ENCODE measurements around the gene POLDIP2. TPM values are rescaled to one million over a fixed set of nuclear protein-coding genes. Genes with fewer than 3 reads are reported as not detected.
A peak's percentile ranks its signal among the peaks of the same experiment; 100 is the strongest.

POLDIP2 gene
- polyA plus RNA-seq, 3 donors from 2014 or later: 79.0 to 134 (median 80.3) TPM

GRCh38 chr17:28384281-28385036, 27.1 kb upstream of the POLDIP2 start:
- Mint-ChIP-seq H3K4me3 (peak overlapping the region; percentile 91 to 95 (median 93)), H3K27ac (peak overlapping the region; percentile 49 to 89 (median 83)), H3K4me1 (peaks cover 25 to 33% of the 10 kb centered on the region in 2 donors), H3K27me3 (ENCODE audit: low read depth in 3 of 3) (peaks cover 2 to 7% (median 2%) of the 10 kb centered on the region in 3 donors), H3K36me3 (peaks cover 7 to 12% (median 10%) of the 10 kb centered on the region in 3 donors), H3K9me3 (peaks cover 0 to 2% (median 0%) of the 10 kb centered on the region in 6 donors)
- DNase-seq: peak; percentile 41 to 62 (median 56)

DNA sequence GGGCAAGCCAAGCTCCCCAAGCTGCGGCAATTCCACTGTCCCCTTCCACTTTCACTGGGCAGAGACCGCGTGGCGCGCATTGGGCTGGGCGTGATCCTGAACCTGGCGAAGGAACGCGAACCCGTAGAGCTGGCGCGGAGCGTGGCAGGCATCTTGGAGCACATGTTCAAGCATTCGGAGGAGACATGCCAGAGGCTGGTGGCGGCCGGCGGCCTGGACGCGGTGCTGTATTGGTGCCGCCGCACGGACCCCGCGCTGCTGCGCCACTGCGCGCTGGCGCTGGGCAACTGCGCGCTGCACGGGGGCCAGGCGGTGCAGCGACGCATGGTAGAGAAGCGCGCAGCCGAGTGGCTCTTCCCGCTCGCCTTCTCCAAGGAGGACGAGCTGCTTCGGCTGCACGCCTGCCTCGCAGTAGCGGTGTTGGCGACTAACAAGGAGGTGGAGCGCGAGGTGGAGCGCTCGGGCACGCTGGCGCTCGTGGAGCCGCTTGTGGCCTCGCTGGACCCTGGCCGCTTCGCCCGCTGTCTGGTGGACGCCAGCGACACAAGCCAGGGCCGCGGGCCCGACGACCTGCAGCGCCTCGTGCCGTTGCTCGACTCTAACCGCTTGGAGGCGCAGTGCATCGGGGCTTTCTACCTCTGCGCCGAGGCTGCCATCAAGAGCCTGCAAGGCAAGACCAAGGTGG, 24.0 kb upstream of the POLDIP2 start:
- peak overlapping the region in 3 of 5 donors; percentile 3 to 30 (median 14) for H3K4me3 Mint-ChIP-seq

DNA sequence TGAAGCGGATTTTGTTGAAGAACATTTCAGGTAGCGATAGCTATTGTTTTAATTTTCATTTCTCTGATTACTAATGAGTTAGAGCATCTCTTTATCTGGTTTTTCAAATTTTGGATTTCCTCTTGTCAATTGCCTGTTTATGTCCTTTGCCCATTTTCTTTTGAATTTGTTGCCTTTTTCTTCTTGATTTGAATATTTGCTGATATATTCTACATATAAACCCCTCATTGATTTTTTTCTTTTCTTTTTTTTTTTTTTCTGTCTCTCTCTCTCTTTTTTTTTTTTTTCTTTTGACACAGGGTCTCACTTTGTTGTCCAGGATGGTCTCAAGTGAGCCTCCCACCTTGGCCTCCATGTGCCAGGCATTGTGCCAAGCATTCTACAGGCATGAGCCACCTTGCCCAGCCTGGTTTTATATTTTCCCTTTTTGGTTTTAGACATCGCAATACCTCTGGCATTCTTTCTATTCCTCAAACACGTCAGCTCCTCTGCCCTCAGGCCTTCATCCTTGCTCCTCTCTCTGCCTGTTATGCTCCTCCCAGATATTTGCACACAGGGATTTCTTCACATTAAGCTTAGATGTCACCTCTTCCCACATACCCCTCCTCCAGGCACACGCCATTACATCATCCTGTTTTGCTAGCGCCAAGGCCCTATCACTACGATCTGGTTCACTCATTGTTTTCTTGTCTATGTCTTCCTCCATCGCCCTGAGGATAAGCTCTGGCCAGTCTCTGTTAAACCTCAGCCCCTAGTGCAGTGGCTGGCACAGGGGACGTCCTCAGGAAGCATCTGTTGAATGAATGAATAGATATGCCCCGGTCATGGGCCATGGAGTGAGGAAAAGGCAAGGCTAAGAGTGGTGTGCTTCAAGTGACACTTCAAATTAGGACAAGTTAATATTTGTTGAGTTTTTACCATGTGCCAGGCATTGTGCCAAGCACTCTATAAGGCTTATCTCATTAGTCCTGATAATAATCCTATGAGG, 22.8 kb upstream of the POLDIP2 start:
- H3K4me3 Mint-ChIP-seq: peak overlapping the region in 1 of 5 donors; percentile 27
- peaks cover 0 to 1% (median 0%) of the 10 kb centered on the region in 6 donors for H3K9me3 Mint-ChIP-seq
- H3K27ac Mint-ChIP-seq: no peak overlapping the region

More for the DNA sequence above, 24.0 kb upstream of the POLDIP2 start:
- H3K4me1 Mint-ChIP-seq: peaks cover 25 to 31% of the 10 kb centered on the region in 2 donors
- peaks cover 0 to 1% (median 0%) of the 10 kb centered on the region in 6 donors for H3K9me3 Mint-ChIP-seq
- DNase-seq: no peak
- peaks cover 4 to 7% (median 7%) of the 10 kb centered on the region in 3 donors for H3K36me3 Mint-ChIP-seq
- H3K27me3 Mint-ChIP-seq (ENCODE audit: low read depth in 3 of 3): peaks cover 2 to 7% (median 2%) of the 10 kb centered on the region in 3 donors
- no peak overlapping the region for H3K27ac Mint-ChIP-seq

GRCh38 chr17:28372945-28373274, 15.6 kb upstream of the POLDIP2 start:
- peaks cover 0 to 3% (median 0%) of the 10 kb centered on the region in 3 donors for H3K27me3 Mint-ChIP-seq (ENCODE audit: low read depth in 3 of 3)
- H3K4me3 Mint-ChIP-seq: peak overlapping the region; percentile 70 to 82 (median 74)

More for the DNA sequence above, 22.8 kb upstream of the POLDIP2 start:
- Mint-ChIP-seq H3K27me3 (ENCODE audit: low read depth in 3 of 3) (peaks cover 2 to 7% (median 2%) of the 10 kb centered on the region in 3 donors), H3K36me3 (peaks cover 4 to 7% (median 7%) of the 10 kb centered on the region in 3 donors), H3K4me1 (peaks cover 19 to 20% of the 10 kb centered on the region in 2 donors)
- DNase-seq: no peak

GRCh38 chr17:28372203-28372944, 15.0 kb upstream of the POLDIP2 start:
- Mint-ChIP-seq H3K4me1 (peaks cover 19 to 20% of the 10 kb centered on the region in 2 donors), H3K4me3 (peak overlapping the region; percentile 70 to 82 (median 74)), H3K27me3 (ENCODE audit: low read depth in 3 of 3) (peaks cover 0 to 3% (median 0%) of the 10 kb centered on the region in 3 donors), H3K27ac (peak overlapping the region in 4 of 6 donors; percentile 40 to 75 (median 60)), H3K9me3 (no peaks in the 10 kb centered on the region), H3K36me3 (peaks cover 0 to 3% (median 0%) of the 10 kb centered on the region in 3 donors)
- no peak for DNase-seq

More at GRCh38 chr17:28372945-28373274, 15.6 kb upstream of the POLDIP2 start:
- DNase-seq: no peak
- Mint-ChIP-seq H3K9me3 (no peaks in the 10 kb centered on the region), H3K4me1 (peaks cover 19 to 20% of the 10 kb centered on the region in 2 donors), H3K36me3 (peaks cover 0 to 3% (median 0%) of the 10 kb centered on the region in 3 donors), H3K27ac (peak overlapping the region in 4 of 6 donors; percentile 34 to 75 (median 52))

DNA sequence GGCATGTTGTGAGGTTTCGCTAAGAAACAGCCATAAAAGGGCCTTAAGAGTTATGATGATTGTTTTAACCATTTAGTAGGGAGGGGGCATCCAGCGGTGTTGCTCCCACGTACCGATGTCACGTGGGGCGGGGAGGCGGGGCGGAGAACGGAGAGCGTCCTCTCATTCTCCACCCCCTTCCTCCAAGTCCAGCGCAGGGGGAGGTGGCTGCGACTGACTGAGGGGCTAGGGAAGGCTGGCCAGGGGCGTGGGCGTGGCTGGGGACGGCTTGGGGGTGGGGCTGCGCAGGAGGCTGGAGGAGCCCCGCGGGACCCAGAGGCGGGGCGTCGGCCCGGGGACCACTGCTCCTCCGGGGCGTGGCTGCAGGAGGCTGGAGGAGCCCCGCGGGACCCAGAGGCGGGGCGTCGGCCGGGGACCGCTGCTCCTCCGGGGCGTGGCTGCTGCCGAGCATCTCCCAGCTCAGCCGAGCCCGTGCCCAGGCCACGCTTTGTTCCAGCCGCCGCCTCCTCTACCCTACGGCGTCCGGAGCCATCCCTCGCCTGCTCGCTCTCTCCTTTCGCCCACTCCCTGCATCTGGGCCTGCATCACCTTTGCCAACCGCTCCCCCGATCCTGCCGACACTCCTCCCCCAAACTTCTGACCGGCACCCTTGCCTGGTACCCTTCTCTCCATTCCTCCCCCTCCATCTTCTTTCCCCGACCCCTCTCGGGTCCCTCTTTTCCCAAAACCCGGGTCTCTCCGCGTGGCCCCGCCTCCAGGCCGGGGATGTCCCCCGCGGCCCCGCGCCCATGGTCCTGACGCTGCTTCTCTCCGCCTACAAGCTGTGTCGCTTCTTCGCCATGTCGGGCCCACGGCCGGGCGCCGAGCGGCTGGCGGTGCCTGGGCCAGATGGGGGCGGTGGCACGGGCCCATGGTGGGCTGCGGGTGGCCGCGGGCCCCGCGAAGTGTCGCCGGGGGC, 14.2 kb upstream of the POLDIP2 start, which contains the start of gene SARM1:
TSS of gene SARM1 (plus strand) at position 450 of the 958 bp plus-strand sequence. CDS start at position 789, 339 bp downstream.
- DNase-seq: peak; percentile 76 to 81 (median 77)
- peak within 1 kb of the TSS; percentile 89 to 96 (median 94) for H3K4me3 Mint-ChIP-seq
- peaks cover 19 to 20% of the 10 kb centered on the region in 2 donors for H3K4me1 Mint-ChIP-seq
- peaks cover 0 to 3% (median 0%) of the 10 kb centered on the region in 3 donors for H3K27me3 Mint-ChIP-seq (ENCODE audit: low read depth in 3 of 3)
- H3K9me3 Mint-ChIP-seq: no peaks in the 10 kb centered on the region
- peaks cover 0 to 3% (median 0%) of the 10 kb centered on the region in 3 donors for H3K36me3 Mint-ChIP-seq
- peak within 1 kb of the TSS; percentile 78 to 97 (median 90) for H3K27ac Mint-ChIP-seq

- H3K36me3 Mint-ChIP-seq: peaks cover 0 to 3% (median 0%) of the 10 kb centered on the region in 3 donors
- H3K4me1 Mint-ChIP-seq: peaks cover 19 to 20% of the 10 kb centered on the region in 2 donors
- peaks cover 0 to 3% (median 0%) of the 10 kb centered on the region in 3 donors for H3K27me3 Mint-ChIP-seq (ENCODE audit: low read depth in 3 of 3)
- H3K27ac Mint-ChIP-seq: peak overlapping the region; percentile 78 to 97 (median 90)
- peak overlapping the region; percentile 89 to 96 (median 94) for H3K4me3 Mint-ChIP-seq
- DNase-seq: no peak
- H3K9me3 Mint-ChIP-seq: no peaks in the 10 kb centered on the region
Observed at GRCh38 chr17:28370744-28371103, 13.4 kb upstream of the POLDIP2 start.

DNA sequence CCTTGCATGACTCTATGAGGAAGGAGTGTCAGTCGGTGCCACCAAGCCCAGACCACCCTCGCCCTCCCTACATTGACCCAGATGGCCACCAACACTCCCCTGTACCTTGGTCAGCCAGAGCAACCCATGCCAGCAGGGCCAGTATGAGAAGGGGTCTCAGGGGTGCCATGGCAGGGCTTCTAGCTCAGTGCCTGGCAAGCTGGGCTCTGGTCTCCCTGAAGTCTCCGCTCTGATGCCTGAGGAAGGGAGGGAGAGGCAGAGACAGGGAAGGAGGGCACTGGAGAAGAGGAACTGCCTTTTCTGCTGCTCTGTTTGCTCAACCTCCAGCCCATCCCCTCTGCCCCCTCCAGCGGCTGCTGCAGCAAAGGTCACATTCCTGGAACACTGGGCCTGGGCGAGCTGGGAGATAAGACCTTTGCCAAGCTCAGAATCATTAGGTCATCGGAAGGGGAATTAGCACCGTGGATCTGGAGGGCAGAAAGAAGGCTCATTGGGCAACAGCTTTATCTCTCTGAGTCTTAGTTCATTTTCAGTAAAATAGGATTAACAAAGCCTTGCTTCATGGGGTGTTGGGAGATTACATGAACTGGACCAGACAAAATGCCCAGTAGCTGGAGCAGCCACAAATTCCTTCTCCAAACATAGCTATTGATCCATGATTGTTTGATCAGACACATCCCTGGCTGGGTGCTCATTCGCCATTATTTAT, 12.9 kb upstream of the POLDIP2 start, which contains the start of gene VTN:
TSS of gene VTN (minus strand) at position 273 of the 709 bp plus-strand sequence. CDS start at position 169, 104 bp downstream.
- H3K9me3 Mint-ChIP-seq: no peaks in the 10 kb centered on the region
- H3K36me3 Mint-ChIP-seq: peaks cover 0 to 3% (median 0%) of the 10 kb centered on the region in 3 donors
- peaks cover 0 to 5% (median 0%) of the 10 kb centered on the region in 3 donors for H3K27me3 Mint-ChIP-seq (ENCODE audit: low read depth in 3 of 3)
- peak within 1 kb of the TSS; percentile 89 to 96 (median 94) for H3K4me3 Mint-ChIP-seq
- peaks cover 19 to 20% of the 10 kb centered on the region in 2 donors for H3K4me1 Mint-ChIP-seq
- H3K27ac Mint-ChIP-seq: peak within 1 kb of the TSS; percentile 78 to 97 (median 90)
- no peak for DNase-seq

GRCh38 chr17:28369684-28370034, 12.3 kb upstream of the POLDIP2 start:
- Mint-ChIP-seq H3K4me1 (peaks cover 18 to 19% of the 10 kb centered on the region in 2 donors), H3K27me3 (ENCODE audit: low read depth in 3 of 3) (peaks cover 0 to 5% (median 0%) of the 10 kb centered on the region in 3 donors), H3K36me3 (no peaks in the 10 kb centered on the region), H3K9me3 (no peaks in the 10 kb centered on the region), H3K27ac (peak overlapping the region in 3 of 6 donors; percentile 87 to 97 (median 95)), H3K4me3 (peak overlapping the region in 2 of 5 donors; percentile 89 to 94)
- no peak for DNase-seq

DNA sequence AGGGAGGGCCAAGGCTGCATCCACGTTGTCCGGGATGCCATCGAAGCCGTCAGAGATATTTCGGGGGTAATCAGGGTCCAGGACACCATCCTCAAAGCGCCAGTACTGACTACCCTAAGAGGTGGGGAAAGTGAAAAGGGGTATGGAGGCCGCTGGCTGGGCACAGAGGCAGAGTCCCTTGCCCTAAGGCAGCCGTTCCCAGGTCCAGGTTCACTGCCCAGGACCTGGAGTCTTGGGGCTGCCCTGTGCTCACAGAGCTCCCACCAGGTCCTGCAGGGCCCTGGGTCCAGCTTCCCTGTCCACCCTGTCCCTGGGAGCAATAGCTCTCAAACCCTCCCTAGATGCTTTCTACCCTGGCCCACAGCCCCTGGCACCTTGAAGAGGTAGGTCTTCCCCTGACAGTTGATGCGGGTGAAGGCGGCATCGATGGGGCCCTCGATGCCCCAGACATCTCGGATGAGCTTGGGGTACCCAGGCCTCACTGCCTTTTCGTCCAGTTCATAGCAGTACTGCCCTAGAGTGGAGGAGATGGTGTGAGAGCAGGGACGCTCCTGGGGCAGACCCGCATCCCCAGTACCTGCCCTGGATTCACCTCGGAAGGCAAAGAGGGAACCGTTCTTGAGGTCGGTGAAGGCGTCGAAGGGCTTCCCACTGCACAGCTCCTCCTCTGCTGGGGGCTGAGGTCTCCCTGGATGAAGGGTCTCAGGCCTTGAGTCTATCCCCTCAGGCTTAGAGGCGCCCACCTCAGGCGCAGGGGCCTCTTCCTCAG, 11.8 kb upstream of the POLDIP2 start:
- peaks cover 18 to 19% of the 10 kb centered on the region in 2 donors for H3K4me1 Mint-ChIP-seq
- H3K27ac Mint-ChIP-seq: peak overlapping the region in 1 of 6 donors; percentile 61
- no peak for DNase-seq
- H3K27me3 Mint-ChIP-seq (ENCODE audit: low read depth in 3 of 3): peaks cover 0 to 5% (median 0%) of the 10 kb centered on the region in 3 donors
- H3K9me3 Mint-ChIP-seq: no peaks in the 10 kb centered on the region
- no peaks in the 10 kb centered on the region for H3K36me3 Mint-ChIP-seq
- H3K4me3 Mint-ChIP-seq: no peak overlapping the region

All from immature natural killer cell (primary cell).